Esophagus squamous epithelium (tissue), 4 donors: Measurements from ENCODE around the gene PRDM4.

Experiments
- CTCF ChIP-seq, 6 experiments: fragments of 450-650 bp in 4 of 6; fragments of 200-600 bp in 2 of 6; sonication (generic) in 2 of 6; IDR thresholded peaks; one replicate each; pipeline ENCODE4 v1.5.1; 2016 to 2019; ENCODE audit warnings: antibody characterized with exemption in 6 of 6, mild to moderate bottlenecking in 4 of 6, moderate library complexity in 4 of 6
- POLR2A ChIP-seq, 4 donors: fragments of 450-650 bp; IDR thresholded peaks; one replicate each; pipeline ENCODE4 v1.6.1; 2017; ENCODE audit warnings: antibody characterized with exemption in 4 of 4, mild to moderate bottlenecking in 4 of 4, moderate library complexity in 3 of 4

GRCh38 chr12:107775093-107775721, 14.3 kb upstream of the PRDM4 start:
- TF ChIP-seq POLR2A (IDR thresholded peaks at IDR 0.05) (no peak), CTCF (IDR thresholded peaks at IDR 0.05) (no peak)
